ENCODE results near the gene BMPER. TPM values are rescaled to one million over a fixed set of nuclear protein-coding genes. Genes with fewer than 3 reads are reported as not detected.

The BMPER gene
- total and polyA plus RNA-seq, 3 donors from 2014 or later, result 1.7 to 2.8 (median 2.4) TPM

DNA sequence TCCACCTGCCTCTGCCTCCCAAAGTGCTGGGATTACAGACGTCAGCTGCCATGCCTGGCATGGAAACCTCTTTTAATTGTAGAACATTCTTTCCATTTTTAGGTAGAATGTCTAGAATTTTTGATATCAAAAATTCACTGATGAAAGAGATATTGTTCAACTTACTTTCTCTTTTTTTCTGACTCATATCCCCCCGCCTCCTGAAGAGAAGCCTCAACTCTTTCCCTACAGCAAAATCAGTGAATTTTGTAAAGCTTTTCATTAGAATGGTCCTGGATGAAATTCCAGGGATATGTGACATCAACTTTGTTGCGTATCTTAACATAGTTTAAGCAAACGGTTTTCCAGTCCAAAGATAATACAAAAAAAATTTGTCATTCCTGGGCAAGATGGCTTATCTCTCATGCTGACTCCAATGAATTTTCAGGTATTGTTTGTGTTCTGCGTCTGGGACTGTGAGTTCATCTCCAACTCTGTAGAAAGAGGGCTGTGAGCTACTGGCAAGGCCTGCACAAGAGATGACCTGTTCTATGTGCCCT, 256.8 kb downstream of the BMPER start:
- H3K27me3 ChIP-seq, result no peaks in the 10 kb centered on the region
- no peaks in the 10 kb centered on the region for H3K36me3 ChIP-seq (ENCODE audit: low read depth, missing control alignments)
- 90 to 92% methylated on average over 5 of the region's 5 CpGs for WGBS, 2 donors
- no peak overlapping the region for H3K27ac ChIP-seq
- intact Hi-C loops (cut with DNase I; ENCODE audit: low total_unique reads), result no loop called here
- H3K9me3 ChIP-seq, result no peaks in the 10 kb centered on the region
- DNase-seq, result no peak
- TF ChIP-seq POLR2A (IDR thresholded peaks at IDR 0.05), result no peak
- TF ChIP-seq, protein P1, sequence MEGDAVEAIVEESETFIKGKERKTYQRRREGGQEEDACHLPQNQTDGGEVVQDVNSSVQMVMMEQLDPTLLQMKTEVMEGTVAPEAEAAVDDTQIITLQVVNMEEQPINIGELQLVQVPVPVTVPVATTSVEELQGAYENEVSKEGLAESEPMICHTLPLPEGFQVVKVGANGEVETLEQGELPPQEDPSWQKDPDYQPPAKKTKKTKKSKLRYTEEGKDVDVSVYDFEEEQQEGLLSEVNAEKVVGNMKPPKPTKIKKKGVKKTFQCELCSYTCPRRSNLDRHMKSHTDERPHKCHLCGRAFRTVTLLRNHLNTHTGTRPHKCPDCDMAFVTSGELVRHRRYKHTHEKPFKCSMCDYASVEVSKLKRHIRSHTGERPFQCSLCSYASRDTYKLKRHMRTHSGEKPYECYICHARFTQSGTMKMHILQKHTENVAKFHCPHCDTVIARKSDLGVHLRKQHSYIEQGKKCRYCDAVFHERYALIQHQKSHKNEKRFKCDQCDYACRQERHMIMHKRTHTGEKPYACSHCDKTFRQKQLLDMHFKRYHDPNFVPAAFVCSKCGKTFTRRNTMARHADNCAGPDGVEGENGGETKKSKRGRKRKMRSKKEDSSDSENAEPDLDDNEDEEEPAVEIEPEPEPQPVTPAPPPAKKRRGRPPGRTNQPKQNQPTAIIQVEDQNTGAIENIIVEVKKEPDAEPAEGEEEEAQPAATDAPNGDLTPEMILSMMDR (IDR thresholded peaks at IDR 0.05), result no peak
- H3K4me1 ChIP-seq, result no peaks in the 10 kb centered on the region
- no peak overlapping the region for H3K4me3 ChIP-seq

DNA sequence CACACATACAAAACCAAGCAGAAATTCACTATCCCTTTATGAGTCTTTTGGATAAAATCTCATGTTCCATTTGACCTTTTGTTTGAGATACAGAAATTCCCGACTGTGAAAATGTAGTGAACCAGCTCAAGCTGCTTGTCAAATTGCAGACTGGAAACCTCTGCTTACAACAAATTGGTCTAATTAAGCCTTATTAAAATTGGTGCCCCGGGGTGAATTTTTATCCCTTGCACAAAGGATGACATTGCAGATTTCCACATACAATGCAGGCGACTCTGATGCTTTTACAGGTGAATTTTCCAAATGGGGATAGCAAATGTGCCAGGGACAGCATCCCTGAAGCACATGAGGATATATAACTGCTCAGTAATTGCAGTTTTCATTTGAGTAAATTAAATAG, 257.3 kb downstream of the BMPER start:
- TF ChIP-seq, protein P1 (IDR thresholded peaks at IDR 0.05), result no peak
- no peak for TF ChIP-seq POLR2A (IDR thresholded peaks at IDR 0.05)
- no peaks in the 10 kb centered on the region for H3K9me3 ChIP-seq
- H3K4me1 ChIP-seq, result no peaks in the 10 kb centered on the region
- 79 to 83% methylated on average over 3 of the region's 3 CpGs for WGBS, 2 donors
- intact Hi-C loops (cut with DNase I; ENCODE audit: low total_unique reads), result no loop called here
- no peaks in the 10 kb centered on the region for H3K36me3 ChIP-seq (ENCODE audit: low read depth, missing control alignments)
- H3K4me3 ChIP-seq, result no peak overlapping the region
- H3K27me3 ChIP-seq, result no peaks in the 10 kb centered on the region
- DNase-seq, result no peak
- H3K27ac ChIP-seq, result no peak overlapping the region

DNA sequence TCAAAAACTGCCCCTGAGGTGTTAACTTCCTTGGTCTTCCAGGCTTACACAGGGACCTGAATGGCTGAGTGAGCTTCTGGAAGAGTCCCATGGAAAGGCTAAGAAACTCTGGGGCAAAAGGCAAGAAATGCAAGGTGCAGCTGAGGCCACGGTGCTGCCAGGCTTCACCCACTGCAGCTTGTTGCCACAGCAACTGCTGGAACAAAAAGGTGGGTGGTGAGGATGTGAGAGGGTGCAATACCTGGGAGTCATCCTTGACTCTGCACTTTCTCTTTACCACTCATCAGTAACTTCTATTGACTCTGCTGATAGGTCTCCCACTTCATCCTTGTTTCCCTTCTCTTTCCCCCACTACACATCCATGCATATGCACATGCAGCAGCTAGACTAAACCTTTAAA, 258.6 kb downstream of the BMPER start:
- no peaks in the 10 kb centered on the region for H3K27me3 ChIP-seq
- no peak overlapping the region for H3K4me3 ChIP-seq
- TF ChIP-seq POLR2A (IDR thresholded peaks at IDR 0.05), result no peak
- TF ChIP-seq, protein P1 (IDR thresholded peaks at IDR 0.05), result no peak
- H3K9me3 ChIP-seq, result no peaks in the 10 kb centered on the region
- no peaks in the 10 kb centered on the region for H3K4me1 ChIP-seq
- no peaks in the 10 kb centered on the region for H3K36me3 ChIP-seq (ENCODE audit: low read depth, missing control alignments)
- intact Hi-C loops (cut with DNase I; ENCODE audit: low total_unique reads), result no loop called here
- WGBS, 2 donors, result 89 to 94% methylated on average over 1 of the region's 1 CpG
- H3K27ac ChIP-seq, result no peak overlapping the region
- no peak for DNase-seq

DNA sequence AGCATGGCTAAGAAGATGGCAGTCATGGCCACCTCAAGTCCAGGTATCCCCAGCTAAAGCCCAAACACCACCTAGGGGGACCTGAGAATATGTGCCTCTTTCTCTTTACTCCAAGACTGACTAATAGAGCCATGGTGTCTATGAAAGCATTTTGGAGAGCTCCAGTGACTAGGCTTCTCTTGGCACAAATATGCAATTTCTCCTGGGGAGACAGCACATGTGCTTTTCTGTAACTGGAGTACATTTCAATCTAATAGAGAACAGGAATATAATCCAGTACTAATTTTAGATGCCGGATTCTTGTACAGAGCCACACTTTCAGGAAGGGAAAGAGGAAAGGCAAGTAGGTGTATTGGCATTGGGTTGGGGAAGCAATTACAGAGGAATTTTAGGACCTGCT, 260.1 kb downstream of the BMPER start:
- H3K4me3 ChIP-seq, result no peak overlapping the region
- no peaks in the 10 kb centered on the region for H3K27me3 ChIP-seq
- WGBS, 2 donors, result 53 to 70% methylated on average over 1 of the region's 1 CpG
- intact Hi-C loops (cut with DNase I; ENCODE audit: low total_unique reads), result no loop called here
- H3K4me1 ChIP-seq, result no peaks in the 10 kb centered on the region
- H3K27ac ChIP-seq, result no peak overlapping the region
- DNase-seq, result no peak
- no peaks in the 10 kb centered on the region for H3K36me3 ChIP-seq (ENCODE audit: low read depth, missing control alignments)
- TF ChIP-seq, protein P1 (IDR thresholded peaks at IDR 0.05), result no peak
- TF ChIP-seq POLR2A (IDR thresholded peaks at IDR 0.05), result no peak
- no peaks in the 10 kb centered on the region for H3K9me3 ChIP-seq

DNA sequence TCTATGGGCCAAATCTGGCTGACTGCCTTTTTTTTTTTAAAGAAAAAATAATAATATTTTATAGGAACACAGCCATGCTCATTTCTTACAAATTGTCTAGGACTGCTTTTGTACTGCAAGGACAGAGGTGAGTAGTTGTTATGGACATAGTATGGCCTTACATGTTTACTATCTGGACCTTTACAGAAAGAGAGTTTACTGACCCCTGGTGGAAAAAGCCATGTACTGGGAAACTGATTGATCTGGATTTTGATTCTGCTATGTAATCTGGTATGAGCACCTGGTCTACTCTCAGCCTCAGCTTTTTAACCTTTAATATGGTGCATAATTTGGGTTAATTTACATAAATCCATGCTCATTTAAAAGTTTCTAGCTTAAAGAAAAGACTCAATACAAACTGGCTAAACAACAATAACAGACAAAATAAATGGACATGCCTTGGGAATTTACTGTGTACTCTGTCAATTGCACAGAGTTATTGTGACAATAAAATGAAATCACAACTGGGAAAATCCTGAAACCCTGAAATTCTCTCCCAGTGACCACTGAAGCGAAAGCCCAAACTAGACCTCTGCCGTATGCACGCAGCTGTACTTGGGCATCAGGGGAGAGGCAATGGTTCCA, 260.7 kb downstream of the BMPER start:
- intact Hi-C loops (cut with DNase I; ENCODE audit: low total_unique reads), result no loop called here
- Histone ChIP-seq H3K9me3 (no peaks in the 10 kb centered on the region), H3K4me1 (no peaks in the 10 kb centered on the region), H3K27ac (no peak overlapping the region), H3K27me3 (no peaks in the 10 kb centered on the region), H3K36me3 (ENCODE audit: low read depth, missing control alignments) (no peaks in the 10 kb centered on the region), H3K4me3 (no peak overlapping the region)
- no peak for DNase-seq
- WGBS, 2 donors, result 81 to 99% methylated on average over 3 of the region's 3 CpGs
- no peak for TF ChIP-seq POLR2A (IDR thresholded peaks at IDR 0.05)
- TF ChIP-seq, protein P1 (IDR thresholded peaks at IDR 0.05), result peak in 2 of 3 experiments; percentile 25 to 46

All from testis (tissue), 3 donors.